HEK293 (cell line): ENCODE measurements around the gene GPR135.

Experiments used
- CTCF ChIA-PET: fragments of 350-600 bp; formaldehyde crosslinking; extraction: SDS; loops from one replicate; lab custom pipeline; 2021; ENCODE audit warnings: antibody characterized with exemption; lab: Yijun Ruan, JAX
- POLR2A ChIA-PET: fragments of 300-600 bp; formaldehyde crosslinking; extraction: SDS; loops from one replicate; lab custom pipeline; 2020; ENCODE audit warnings: antibody characterized with exemption, inconsistent platforms; lab: Yijun Ruan, JAX
- H3K27ac ChIP-seq: fragments of 200-500 bp; sonication (Bioruptor generic); 2 replicates; pipeline ENCODE4 v1.5.1; 2014; ENCODE audit warnings: low read depth, low read length, control low read depth, inconsistent platforms; ENCODE audit errors: extremely low read depth
- H3K36me3 ChIP-seq, 2 experiments: fragments of 200-500 bp in 1 of 2; sonication (Bioruptor generic) in 1 of 2; 1 replicate in 1 of 2; 2 replicates in 1 of 2; pipeline ENCODE4 v1.5.1; 2014 to 2017; ENCODE audit warnings: inconsistent platforms in 2 of 2, low read length in 2 of 2; ENCODE audit not compliant: control insufficient read depth in 2 of 2, insufficient read depth in 1 of 2
- H3K4me1 ChIP-seq: fragments of 200-500 bp; sonication (Bioruptor generic); 2 replicates; pipeline ENCODE4 v1.5.1; 2014; ENCODE audit warnings: mild to moderate bottlenecking, low read length, inconsistent platforms; ENCODE audit not compliant: control insufficient read depth, insufficient read depth
- H3K4me3 ChIP-seq: 2 replicates; pipeline ENCODE4 v1.5.1; 2011; ENCODE audit warnings: low read depth, mild to moderate bottlenecking, control low read depth, low read length, moderate library complexity
- H3K9me3 ChIP-seq: fragments of 200-500 bp; sonication (Bioruptor generic); 2 replicates; pipeline ENCODE4 v1.5.1; 2014; ENCODE audit warnings: low read depth, low read length, inconsistent platforms; ENCODE audit not compliant: control insufficient read depth, insufficient read depth
- CTCF ChIP-seq: fragments of 450-650 bp; formaldehyde crosslinking; IDR thresholded peaks from 2 replicates; pipeline ENCODE4 v1.5.1; 2016; ENCODE audit warnings: missing biosample characterization, missing genetic modification characterization
- HIC1 ChIP-seq: fragments of 450-650 bp; formaldehyde crosslinking; IDR thresholded peaks from 2 replicates; pipeline ENCODE4 v1.5.1; 2016; ENCODE audit warnings: missing biosample characterization, missing genetic modification characterization
- HOXA7 ChIP-seq: sonication (generic); formaldehyde crosslinking; IDR thresholded peaks from 2 replicates; pipeline ENCODE4 v1.8.1; 2022; ENCODE audit warnings: missing genetic modification reagents, borderline replicate concordance
- HOXD13 ChIP-seq: sonication (generic); formaldehyde crosslinking; IDR thresholded peaks from 2 replicates; pipeline ENCODE4 v1.8.0; 2022; ENCODE audit warnings: missing genetic modification reagents, borderline replicate concordance
- KLF9 ChIP-seq: fragments of 450-650 bp; formaldehyde crosslinking; IDR thresholded peaks from 2 replicates; pipeline ENCODE4 v1.5.1; 2016; ENCODE audit warnings: missing biosample characterization, missing genetic modification characterization, low read depth
- PRDM4 ChIP-seq: fragments of 450-650 bp; formaldehyde crosslinking; IDR thresholded peaks from 2 replicates; pipeline ENCODE4 v1.5.1; 2017; ENCODE audit warnings: missing biosample characterization, missing genetic modification characterization
- RBAK ChIP-seq: fragments of 450-650 bp; formaldehyde crosslinking; IDR thresholded peaks from 2 replicates; pipeline ENCODE4 v1.5.1; 2016; ENCODE audit warnings: missing biosample characterization, missing genetic modification characterization
- SALL2 ChIP-seq: fragments of 450-650 bp; formaldehyde crosslinking; IDR thresholded peaks from 2 replicates; pipeline ENCODE4 v1.5.0; 2017; ENCODE audit warnings: missing biosample characterization, mild to moderate bottlenecking, missing genetic modification characterization, borderline replicate concordance
- SP2 ChIP-seq: fragments of 450-650 bp; formaldehyde crosslinking; IDR thresholded peaks from 2 replicates; pipeline ENCODE4 v1.5.1; 2016; ENCODE audit warnings: missing biosample characterization, missing genetic modification characterization
- ZBTB49 ChIP-seq: fragments of 450-650 bp; formaldehyde crosslinking; IDR thresholded peaks from 2 replicates; pipeline ENCODE4 v1.5.1; 2016; ENCODE audit warnings: missing biosample characterization, missing genetic modification characterization, low read depth
- ZBTB6 ChIP-seq: fragments of 450-650 bp; formaldehyde crosslinking; IDR thresholded peaks from 2 replicates; pipeline ENCODE4 v1.5.1; 2017; ENCODE audit warnings: missing biosample characterization, missing genetic modification characterization
- ZBTB7A ChIP-seq: fragments of 450-650 bp; formaldehyde crosslinking; IDR thresholded peaks from 2 replicates; pipeline ENCODE4 v1.5.1; 2016; ENCODE audit warnings: low read depth, missing biosample characterization, missing genetic modification characterization
- ZIC2 ChIP-seq: fragments of 450-650 bp; formaldehyde crosslinking; IDR thresholded peaks from 2 replicates; pipeline ENCODE4 v1.5.1; 2016; ENCODE audit warnings: missing biosample characterization, missing genetic modification characterization
- ZNF146 ChIP-seq: fragments of 450-650 bp; formaldehyde crosslinking; IDR thresholded peaks from 2 replicates; pipeline ENCODE4 v1.5.1; 2016; ENCODE audit warnings: missing biosample characterization, missing genetic modification characterization
- ZNF214 ChIP-seq: fragments of 450-650 bp; formaldehyde crosslinking; IDR thresholded peaks from 2 replicates; pipeline ENCODE4 v1.5.1; 2017; ENCODE audit warnings: missing biosample characterization, mild to moderate bottlenecking, missing genetic modification characterization, borderline replicate concordance
- ZNF26 ChIP-seq: fragments of 450-650 bp; formaldehyde crosslinking; IDR thresholded peaks from 2 replicates; pipeline ENCODE4 v1.5.1; 2016; ENCODE audit warnings: missing biosample characterization, missing genetic modification characterization
- ZNF266 ChIP-seq: fragments of 450-650 bp; formaldehyde crosslinking; IDR thresholded peaks from 2 replicates; pipeline ENCODE4 v1.5.1; 2016; ENCODE audit warnings: missing biosample characterization, missing genetic modification characterization, low read depth
- ZNF335 ChIP-seq: fragments of 450-650 bp; formaldehyde crosslinking; conservative IDR thresholded peaks from 2 replicates; pipeline ENCODE4 v1.5.1; 2016; ENCODE audit warnings: missing biosample characterization, missing genetic modification characterization
- ZNF558 ChIP-seq: fragments of 450-650 bp; formaldehyde crosslinking; IDR thresholded peaks from 2 replicates; pipeline ENCODE4 v1.5.1; 2016; ENCODE audit warnings: missing biosample characterization, missing genetic modification characterization
- ZNF654 ChIP-seq: fragments of 450-650 bp; formaldehyde crosslinking; IDR thresholded peaks from 2 replicates; pipeline ENCODE4 v1.5.1; 2016; ENCODE audit warnings: low read depth, missing biosample characterization, missing genetic modification characterization
- ZNF792 ChIP-seq: fragments of 450-650 bp; formaldehyde crosslinking; IDR thresholded peaks from 2 replicates; pipeline ENCODE4 v1.5.1; 2016; ENCODE audit warnings: missing biosample characterization, missing genetic modification characterization

Gene GPR135

GRCh38 chr14:59465316-59466135 lies at the start of gene GPR135:
Gene GPR135 (minus strand): TSS chr14:59465380. CDS start chr14:59465226, 154 bp downstream.
- no peaks in the 10 kb centered on the region for H3K4me1 ChIP-seq
- POLR2A ChIA-PET, result interaction anchor here (3.3 kb wide), 1 partner anchor 18 kb away, joined by 18 read pairs; the partner anchor contains the start of genes JKAMP and L3HYPDH
- H3K4me3 ChIP-seq, result peak within 1 kb of the TSS; percentile 30
- H3K27ac ChIP-seq, result peak within 1 kb of the TSS; percentile 37; the same call in 1 of the 2 replicates
- CTCF ChIA-PET, result interaction anchor here (0.6 to 1.0 kb wide), 2 partner anchors 19 to 812 kb away, joined by 3 to 4 read pairs; partner anchors contain the start of genes JKAMP and L3HYPDH
- H3K9me3 ChIP-seq, result no peaks in the 10 kb centered on the region
- no peak for TF ChIP-seq ZNF654
- no peak for TF ChIP-seq ZNF335 (tag by site-specific recombination)
- no peak for TF ChIP-seq ZNF26 (tag by site-specific recombination)
- TF ChIP-seq RBAK, result no peak
- no peak for TF ChIP-seq ZBTB7A (tag by site-specific recombination)
- no peak for TF ChIP-seq ZNF558
- no peak for TF ChIP-seq HOXD13
- no peak for TF ChIP-seq ZBTB49
- no peak for TF ChIP-seq ZNF266
- TF ChIP-seq SP2 (tag by site-specific recombination), result no peak
- H3K36me3 ChIP-seq, result peaks cover 16 to 77% of the 10 kb centered on the region in 2 experiments

- CTCF ChIA-PET, result interaction anchor here (0.6 to 6.9 kb wide), 32 partner anchors 8 to 913 kb away, joined by 3 to 208 read pairs (median 3); partner anchors contain the start of genes CCDC175 and L3HYPDH
- POLR2A ChIA-PET, result no interaction called here
- H3K9me3 ChIP-seq, result no peaks in the 10 kb centered on the region
- H3K36me3 ChIP-seq, result no peaks in the 10 kb centered on the region
- no peak overlapping the region for H3K4me3 ChIP-seq
- H3K27ac ChIP-seq, result no peak overlapping the region
- H3K4me1 ChIP-seq, result no peaks in the 10 kb centered on the region; the same call in 1 of the 2 replicates
- no peak for TF ChIP-seq HOXA7
- TF ChIP-seq ZIC2 (tag by site-specific recombination), result peak; percentile 23; the same call in 1 of the 2 replicates
- TF ChIP-seq CTCF (tag by site-specific recombination), result peak; percentile 39; the same call in 1 of the 2 replicates
- TF ChIP-seq SALL2, result no peak
- TF ChIP-seq ZNF214 (tag by site-specific recombination), result no peak
- no peak for TF ChIP-seq KLF9 (tag by site-specific recombination)
- TF ChIP-seq PRDM4, result peak; percentile 45; the same call in 1 of the 2 replicates
- TF ChIP-seq ZBTB6 (tag by site-specific recombination), result no peak
- TF ChIP-seq HIC1, result no peak
- no peak for TF ChIP-seq ZNF792
- TF ChIP-seq ZNF146 (tag by site-specific recombination), result no peak
Observed at GRCh38 chr14:59511916-59512575, 46.9 kb upstream of the GPR135 start.
